ENCODE results near the gene CTDSPL. TPM values are rescaled to one million over a fixed set of nuclear protein-coding genes. Genes with fewer than 3 reads are reported as not detected.
"Not testable (repeated sequence)": the region's sequence is repeated elsewhere in the genome, so short reads cannot be mapped to it uniquely, and the experiment has no call there.

CTDSPL gene
- total RNA-seq, 1 experiment from 2014 or later, result 5.4 TPM

- DNase-seq (ENCODE audit: extremely low read depth, low read depth), result no peak
Measured at GRCh38 chr3:38028621-38029361, 167.1 kb downstream of the CTDSPL start.

GRCh38 chr3:38029400-38030125 lies 167.9 kb downstream of the CTDSPL start, which contains the start of gene PLCD1:
TSS of gene PLCD1 (minus strand) at chr3:38029642. CDS start at chr3:38029539, 103 bp downstream.
- DNase-seq (ENCODE audit: extremely low read depth, low read depth), result no peak

- no peak for DNase-seq (ENCODE audit: extremely low read depth, low read depth)
Measured at GRCh38 chr3:38030126-38031021, 168.7 kb downstream of the CTDSPL start.

- peak; percentile 55 for DNase-seq (ENCODE audit: extremely low read depth, low read depth)
Measured at GRCh38 chr3:38031022-38031994, 169.6 kb downstream of the CTDSPL start.

GRCh38 chr3:38032328-38032865 lies 170.7 kb downstream of the CTDSPL start:
- no peak for DNase-seq (ENCODE audit: extremely low read depth, low read depth)

GRCh38 chr3:38033586-38033985 lies 171.9 kb downstream of the CTDSPL start:
- not testable (repeated sequence) for DNase-seq (ENCODE audit: extremely low read depth, low read depth)

Small RNA genes within 50 kb of the gene (small RNA-seq; reads per million reads assigned to genes)
- gene MIR26A1 (0 to 0.76 reads per million in 2 experiments), gene RF00019 (0 reads per million in 2 experiments)

Other genes starting within 250 kb of the CTDSPL start
- 1.1 and 1.7 TPM in 2 replicates for gene VILL, start 128.9 kb downstream of the CTDSPL start, total RNA-seq (2014; rRNA removed; shearing (Covaris generic))
- gene PLCD1, start 167.8 kb downstream of the CTDSPL start, total RNA-seq (2014; rRNA removed; shearing (Covaris generic)), result 1.2 and 1.9 TPM in 2 replicates
- gene DLEC1, start 177.3 kb downstream of the CTDSPL start, total RNA-seq (2014; rRNA removed; shearing (Covaris generic)), result 0.10 TPM in 1 of 2 replicates, not detected in the other